Activated CD4-positive, CD25-positive, alpha-beta regulatory T cell treated with anti-CD3 and anti-CD28 coated beads, Interleukin-2, amount 50 U/mL, for 24 hours (primary cell): ENCODE results near the gene VNN1.
A peak's percentile ranks its signal among the peaks of the same experiment; 100 is the strongest.

ENCODE experiments used
- ATAC-seq, 2 donors: fragments of 150-1000 bp; cut with Tn5 transposase; one replicate each; pipeline ENCODE4 v1.10.0; 2021; ENCODE audit warnings: mild to moderate bottlenecking in 1 of 2, moderate library complexity in 1 of 2

The VNN1 gene

GRCh38 chr6:132713352-132714134, at the start of gene VNN1:
TSS of gene VNN1 (minus strand) at chr6:132714055. CDS start at chr6:132714035, 20 bp downstream.
- no peak for ATAC-seq

- peak; percentile 90 to 91 for ATAC-seq
Observed at GRCh38 chr6:132763269-132763668, 49.4 kb upstream of the VNN1 start.

GRCh38 chr6:132760256-132760655, 46.4 kb upstream of the VNN1 start:
- ATAC-seq = no peak

- ATAC-seq = no peak
Observed at GRCh38 chr6:132758689-132759088, 44.8 kb upstream of the VNN1 start.

GRCh38 chr6:132752255-132752654, 38.4 kb upstream of the VNN1 start:
- ATAC-seq = peak; percentile 21 to 41

GRCh38 chr6:132751828-132752227, 38.0 kb upstream of the VNN1 start:
- no peak for ATAC-seq

GRCh38 chr6:132751306-132751705, 37.5 kb upstream of the VNN1 start:
- ATAC-seq = no peak

GRCh38 chr6:132750455-132751248, 36.8 kb upstream of the VNN1 start:
- peak in 1 of 2 donors; percentile 33 for ATAC-seq

- ATAC-seq = no peak
Observed at GRCh38 chr6:132749111-132749510, 35.3 kb upstream of the VNN1 start.

GRCh38 chr6:132748446-132748845, 34.6 kb upstream of the VNN1 start:
- no peak for ATAC-seq

- ATAC-seq = no peak
Observed at GRCh38 chr6:132746048-132746447, 32.2 kb upstream of the VNN1 start.

GRCh38 chr6:132742495-132742894, 28.6 kb upstream of the VNN1 start:
- ATAC-seq = no peak

GRCh38 chr6:132741281-132741680, 27.4 kb upstream of the VNN1 start:
- no peak for ATAC-seq

GRCh38 chr6:132736239-132736638, 22.4 kb upstream of the VNN1 start:
- ATAC-seq = peak in 1 of 2 donors; percentile 59

GRCh38 chr6:132734694-132735236, 20.9 kb upstream of the VNN1 start:
- no peak for ATAC-seq

- no peak for ATAC-seq
Observed at GRCh38 chr6:132733814-132734213, 20.0 kb upstream of the VNN1 start.

- no peak for ATAC-seq
Observed at GRCh38 chr6:132733283-132733682, 19.4 kb upstream of the VNN1 start.

GRCh38 chr6:132731086-132731485, 17.2 kb upstream of the VNN1 start:
- ATAC-seq = no peak

- no peak for ATAC-seq
Observed at GRCh38 chr6:132730560-132730959, 16.7 kb upstream of the VNN1 start.

- ATAC-seq = no peak
Observed at GRCh38 chr6:132728616-132729015, 14.8 kb upstream of the VNN1 start.

- ATAC-seq = no peak
Observed at GRCh38 chr6:132726608-132726975, 12.7 kb upstream of the VNN1 start.

GRCh38 chr6:132725947-132726607, 12.2 kb upstream of the VNN1 start:
- ATAC-seq = no peak

- ATAC-seq = no peak
Observed at GRCh38 chr6:132725471-132725870, 11.6 kb upstream of the VNN1 start.
